Memory B cell (primary cell): ENCODE data around the gene FAM221B.

ENCODE experiments used
- ATAC-seq: fragments of 150-1000 bp; cut with Tn5 transposase; 2 replicates; pipeline ENCODE4 v1.10.0; 2021; ENCODE audit warnings: low read depth, mild to moderate bottlenecking, moderate library complexity
- DNase-seq, 2 donors: peaks; one replicate each; pipeline ENCODE4 v3.0.0; 2022; ENCODE audit warnings: low spot score in 2 of 2
- H3K27ac Mint-ChIP-seq: one replicate; pipeline ENCODE4 v1.8.0; 2022; ENCODE audit warnings: mild to moderate bottlenecking, moderate library complexity, mixed read lengths
- H3K27me3 Mint-ChIP-seq: one replicate; pipeline ENCODE4 v1.8.0; 2022; ENCODE audit warnings: mixed read lengths
- H3K36me3 Mint-ChIP-seq: one replicate; pipeline ENCODE4 v1.8.0; 2022; ENCODE audit warnings: mild to moderate bottlenecking, mixed read lengths
- H3K4me1 Mint-ChIP-seq: one replicate; pipeline ENCODE4 v1.8.0; 2022; ENCODE audit warnings: mixed read lengths
- H3K4me3 Mint-ChIP-seq: one replicate; pipeline ENCODE4 v1.8.0; 2022; ENCODE audit warnings: mild to moderate bottlenecking, moderate library complexity, mixed read lengths
- H3K9me3 Mint-ChIP-seq: one replicate; pipeline ENCODE4 v1.8.0; 2022; ENCODE audit warnings: mixed read lengths

The FAM221B gene, protein sequence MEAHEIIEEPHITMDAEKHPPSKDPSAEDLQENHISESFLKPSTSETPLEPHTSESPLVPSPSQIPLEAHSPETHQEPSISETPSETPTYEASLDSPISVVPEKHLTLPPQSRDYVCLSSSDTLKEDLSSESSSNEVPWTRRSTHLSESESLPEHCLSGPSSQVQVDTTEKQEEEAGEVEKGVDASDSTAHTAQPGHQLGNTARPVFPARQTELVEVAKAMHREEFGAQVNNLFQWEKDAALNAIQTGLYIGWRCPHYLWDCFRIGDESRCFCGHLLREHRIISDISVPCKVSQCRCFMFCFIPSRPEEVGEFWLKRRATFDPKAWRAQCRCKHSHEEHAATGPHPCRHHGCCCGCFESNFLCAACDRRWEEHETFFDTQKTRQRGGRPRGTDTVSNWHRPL

DNA sequence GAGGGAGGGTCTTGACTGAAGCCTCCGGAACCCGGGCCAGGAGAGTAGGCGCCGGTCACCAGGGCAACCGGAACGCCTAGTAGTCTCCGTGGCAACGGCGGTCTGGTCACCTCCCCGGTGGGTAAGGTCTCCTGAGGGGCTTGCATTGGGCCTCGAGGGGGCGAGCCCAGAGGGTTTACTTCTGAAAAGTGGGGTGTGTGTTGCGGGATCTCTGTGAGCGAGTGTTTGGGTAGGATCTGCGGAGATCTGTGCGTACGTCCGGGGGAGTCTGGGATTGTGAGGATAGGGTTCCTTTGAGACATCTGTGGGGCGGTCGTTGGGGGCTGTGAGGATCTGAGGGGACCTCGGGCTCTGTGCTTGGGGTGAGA, at the start of gene FAM221B:
TSS of gene FAM221B (minus strand) at position 17 of the 368 bp plus-strand sequence. CDS start 2,571 bp downstream, outside the sequence.
- no peak for ATAC-seq
- Mint-ChIP-seq H3K36me3 (no peaks in the 10 kb centered on the region), H3K9me3 (no peaks in the 10 kb centered on the region), H3K4me3 (peak within 1 kb of the TSS; percentile 93), H3K27ac (peak within 1 kb of the TSS; percentile 90), H3K27me3 (peaks cover 2% of the 10 kb centered on the region), H3K4me1 (peaks cover 43% of the 10 kb centered on the region)
- DNase-seq = no peak

DNA sequence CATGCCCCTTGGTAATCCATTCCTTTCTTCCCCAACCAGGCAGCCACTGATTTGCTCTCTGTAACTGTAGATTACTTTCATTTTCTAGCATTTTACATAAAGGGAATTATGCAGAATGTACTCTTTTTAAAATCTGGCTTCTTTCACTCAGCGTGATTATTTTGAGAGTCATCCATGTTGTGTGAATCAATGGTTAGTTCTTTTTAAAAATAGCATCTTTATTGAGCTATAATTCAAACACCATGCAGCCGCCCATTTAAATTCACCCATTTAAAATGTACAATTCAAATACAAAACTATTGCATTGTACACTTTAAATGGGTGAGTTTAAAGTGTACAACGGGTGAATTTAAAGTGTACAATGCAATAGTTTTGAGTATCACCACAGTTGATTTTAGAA, 44.0 kb upstream of the FAM221B start:
- DNase-seq (no peak), ATAC-seq (no peak)
- H3K36me3 Mint-ChIP-seq = peaks cover 3% of the 10 kb centered on the region
- H3K4me1 Mint-ChIP-seq = no peaks in the 10 kb centered on the region
- H3K4me3 Mint-ChIP-seq = no peak overlapping the region
- H3K27me3 Mint-ChIP-seq = no peaks in the 10 kb centered on the region
- H3K9me3 Mint-ChIP-seq = peaks cover 7% of the 10 kb centered on the region
- H3K27ac Mint-ChIP-seq = no peak overlapping the region

DNA sequence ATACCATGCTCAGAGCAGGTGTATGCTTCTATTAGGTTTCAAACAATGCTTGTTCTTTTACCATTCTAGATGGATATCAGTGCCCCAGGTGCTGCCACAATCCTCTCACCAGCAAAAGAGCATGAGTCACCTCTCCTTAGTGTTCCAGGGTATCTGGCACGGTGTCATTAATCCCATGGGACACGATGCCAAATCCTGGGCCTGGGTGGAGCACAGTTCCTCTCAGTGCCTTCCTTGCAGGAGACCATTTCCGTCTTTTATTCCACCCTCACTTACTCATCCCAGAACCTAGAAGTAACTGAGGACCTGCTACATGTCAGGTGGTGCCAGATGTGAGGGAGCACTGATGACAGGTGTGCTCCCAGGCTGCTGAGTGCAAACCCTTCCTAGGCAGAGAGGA, 43.0 kb upstream of the FAM221B start:
- DNase-seq (no peak), ATAC-seq (no peak)
- no peak overlapping the region for H3K4me3 Mint-ChIP-seq
- H3K9me3 Mint-ChIP-seq = peaks cover 4% of the 10 kb centered on the region
- H3K4me1 Mint-ChIP-seq = no peaks in the 10 kb centered on the region
- no peaks in the 10 kb centered on the region for H3K36me3 Mint-ChIP-seq
- H3K27ac Mint-ChIP-seq = no peak overlapping the region
- no peaks in the 10 kb centered on the region for H3K27me3 Mint-ChIP-seq

DNA sequence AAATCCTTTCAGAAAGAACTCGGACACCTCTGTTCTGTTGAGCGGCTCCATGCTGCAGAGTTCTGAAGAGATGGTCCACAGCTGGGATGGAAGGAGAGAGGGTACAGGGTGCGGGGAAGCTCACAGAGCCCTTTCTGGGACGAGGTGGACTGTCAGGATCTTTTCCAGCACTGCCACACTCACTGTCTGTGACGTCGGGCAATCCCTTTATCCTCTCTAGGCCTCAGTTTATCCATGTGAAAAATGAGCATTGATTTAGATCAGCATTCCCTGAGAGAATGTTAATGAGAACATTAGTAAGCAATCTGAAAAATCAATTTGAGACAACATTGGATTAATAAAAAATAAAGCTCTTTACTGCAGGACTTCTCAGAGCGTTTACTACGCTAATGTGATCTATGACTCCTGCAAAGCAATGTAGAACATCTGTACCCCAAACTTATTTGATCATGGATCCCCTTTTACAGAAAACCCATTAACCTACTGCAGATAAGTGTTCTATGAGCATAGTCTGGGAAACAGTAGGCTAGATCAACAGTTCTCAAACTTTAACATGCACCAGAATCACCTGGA, 41.9 kb upstream of the FAM221B start, which contains the start of gene OR13J1:
TSS of gene OR13J1 (minus strand) at position 51 of the 573 bp plus-strand sequence. CDS start at position 51, 0 bp downstream.
- no peak within 1 kb of the TSS for H3K27ac Mint-ChIP-seq
- no peaks in the 10 kb centered on the region for H3K9me3 Mint-ChIP-seq
- H3K27me3 Mint-ChIP-seq = peaks cover 2% of the 10 kb centered on the region
- H3K4me3 Mint-ChIP-seq = no peak within 1 kb of the TSS
- no peak for ATAC-seq
- no peaks in the 10 kb centered on the region for H3K4me1 Mint-ChIP-seq
- H3K36me3 Mint-ChIP-seq = no peaks in the 10 kb centered on the region
- DNase-seq = no peak

DNA sequence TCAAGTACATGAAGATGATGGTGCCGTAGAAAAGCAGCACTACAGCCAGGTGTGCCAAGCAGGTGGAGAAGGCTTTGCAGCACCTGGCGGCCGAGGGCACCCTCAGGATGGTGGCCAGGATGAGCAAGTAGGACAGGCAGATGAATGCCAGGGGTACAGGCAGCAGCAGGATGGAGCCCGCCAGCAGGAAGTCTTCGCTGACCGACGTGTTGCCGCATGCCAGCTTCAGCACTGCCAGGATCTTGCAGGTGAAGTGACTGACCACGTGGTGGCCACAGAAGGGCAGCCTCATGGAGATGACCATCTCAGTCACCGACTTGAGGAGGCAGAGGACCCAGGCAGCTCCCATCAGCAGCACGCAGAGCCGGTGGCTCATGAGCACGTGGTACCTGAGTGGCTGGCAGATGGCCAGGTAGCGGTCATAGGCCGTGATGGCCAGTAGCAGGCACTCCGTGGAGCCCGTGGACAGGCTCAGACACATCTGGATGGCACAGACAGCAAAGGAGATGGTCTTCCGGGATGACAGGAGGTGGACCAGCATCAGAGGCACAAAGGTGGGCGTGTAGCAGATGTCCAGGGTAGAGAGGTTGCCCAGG, 41.2 kb upstream of the FAM221B start:
- peaks cover 2% of the 10 kb centered on the region for H3K27me3 Mint-ChIP-seq
- H3K4me1 Mint-ChIP-seq = no peaks in the 10 kb centered on the region
- no peak overlapping the region for H3K27ac Mint-ChIP-seq
- no peak for ATAC-seq
- H3K4me3 Mint-ChIP-seq = no peak overlapping the region
- DNase-seq = no peak
- no peaks in the 10 kb centered on the region for H3K36me3 Mint-ChIP-seq
- H3K9me3 Mint-ChIP-seq = no peaks in the 10 kb centered on the region

DNA sequence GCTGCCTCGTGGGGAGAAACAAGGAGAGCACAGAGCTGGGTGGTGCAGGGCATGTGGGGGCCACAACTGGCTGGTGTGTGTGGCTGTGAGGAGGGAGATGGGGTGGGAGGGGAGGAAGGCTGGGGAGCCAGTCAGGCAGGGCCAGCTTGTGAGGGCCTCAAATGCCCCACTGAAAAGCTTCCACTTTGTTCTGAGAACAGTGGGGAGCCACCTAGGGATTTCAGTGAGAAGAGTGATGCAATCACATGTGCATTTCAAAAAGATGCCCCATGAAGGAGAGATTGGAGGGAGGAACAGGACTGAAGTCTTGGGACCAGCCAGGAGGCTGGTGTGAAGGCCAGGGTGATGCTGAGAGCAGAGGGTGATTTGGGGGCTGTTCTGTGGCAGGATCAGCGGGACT, 40.4 kb upstream of the FAM221B start:
- no peak for ATAC-seq
- DNase-seq = no peak
- no peaks in the 10 kb centered on the region for H3K36me3 Mint-ChIP-seq
- peaks cover 2% of the 10 kb centered on the region for H3K27me3 Mint-ChIP-seq
- H3K27ac Mint-ChIP-seq = no peak overlapping the region
- no peaks in the 10 kb centered on the region for H3K9me3 Mint-ChIP-seq
- H3K4me3 Mint-ChIP-seq = no peak overlapping the region
- H3K4me1 Mint-ChIP-seq = no peaks in the 10 kb centered on the region

DNA sequence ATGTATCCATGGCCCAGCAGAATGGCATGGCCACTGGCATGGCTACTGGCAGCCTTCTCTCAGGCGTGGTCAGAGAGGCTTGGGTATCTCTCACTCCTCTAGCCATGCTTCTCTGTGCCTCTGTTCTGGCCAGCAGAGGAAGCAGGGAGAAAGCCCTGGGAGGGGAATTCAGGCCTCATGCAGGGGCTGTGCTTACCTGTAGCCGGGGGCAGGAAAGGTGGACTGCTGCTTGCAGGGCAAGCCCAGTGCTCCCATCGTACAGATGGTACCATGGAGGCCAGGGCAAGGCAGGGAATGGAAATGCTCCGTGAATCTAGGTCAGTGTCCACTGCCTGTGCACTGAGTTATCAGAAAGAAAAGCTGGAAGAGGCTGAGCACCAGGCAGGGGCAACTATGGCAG, 39.0 kb upstream of the FAM221B start:
- DNase-seq (no peak), ATAC-seq (no peak)
- Mint-ChIP-seq H3K4me1 (no peaks in the 10 kb centered on the region), H3K27me3 (peaks cover 7% of the 10 kb centered on the region), H3K27ac (no peak overlapping the region), H3K4me3 (no peak overlapping the region), H3K36me3 (no peaks in the 10 kb centered on the region), H3K9me3 (no peaks in the 10 kb centered on the region)

DNA sequence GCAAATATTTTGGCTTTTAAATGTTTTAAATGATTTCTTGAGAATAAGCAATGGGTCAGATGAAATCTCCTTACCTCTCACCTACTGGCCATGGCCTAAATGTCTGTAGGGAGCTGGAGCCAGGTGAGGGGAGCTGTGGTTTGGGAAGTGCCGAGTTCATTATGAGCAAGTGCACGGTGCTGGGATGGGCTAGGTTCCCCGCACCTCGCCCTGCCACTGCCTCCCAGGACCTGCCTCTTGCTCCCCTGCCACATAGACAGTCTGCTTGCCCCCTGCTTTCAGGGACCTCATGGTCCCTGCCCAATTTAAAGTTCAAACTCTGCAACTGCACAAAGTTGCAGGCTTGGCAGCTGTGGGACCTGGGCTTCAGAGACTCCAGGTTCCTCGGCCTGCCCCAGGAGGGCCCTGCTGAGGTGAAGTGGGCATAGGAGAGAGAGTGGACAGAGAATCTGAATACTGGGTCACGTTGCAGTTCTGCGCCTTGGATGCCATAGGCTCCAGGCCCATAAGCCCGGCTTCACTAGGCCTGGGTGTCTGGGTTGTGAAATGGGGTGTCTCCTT, 36.2 kb upstream of the FAM221B start:
- no peak for ATAC-seq
- peaks cover 17% of the 10 kb centered on the region for H3K27me3 Mint-ChIP-seq
- peaks cover 4% of the 10 kb centered on the region for H3K4me1 Mint-ChIP-seq

DNA sequence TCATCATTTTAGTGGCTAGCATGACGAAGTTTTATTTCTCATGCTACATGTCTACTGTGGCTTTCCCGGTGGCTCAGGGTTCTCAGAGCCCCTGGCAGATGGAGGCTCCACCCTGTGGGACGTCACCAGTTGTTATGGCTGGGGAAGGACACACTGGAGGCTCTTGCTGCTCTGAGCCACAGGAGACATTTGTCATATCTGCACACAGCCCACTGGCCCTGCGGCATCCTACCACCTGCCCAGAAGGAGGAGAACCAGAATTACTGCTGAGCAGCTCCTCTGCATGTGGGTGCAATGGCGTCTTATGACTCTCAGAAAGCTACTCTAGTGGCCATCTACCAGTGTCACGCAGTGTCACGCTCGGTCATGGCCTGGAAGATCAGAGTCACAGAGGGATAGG, 35.1 kb upstream of the FAM221B start:
- Mint-ChIP-seq H3K9me3 (no peaks in the 10 kb centered on the region), H3K36me3 (no peaks in the 10 kb centered on the region), H3K27ac (no peak overlapping the region), H3K27me3 (peaks cover 17% of the 10 kb centered on the region), H3K4me3 (no peak overlapping the region), H3K4me1 (peaks cover 4% of the 10 kb centered on the region)
- DNase-seq (no peak), ATAC-seq (no peak)

More for the DNA sequence above, 36.2 kb upstream of the FAM221B start:
- Mint-ChIP-seq H3K36me3 (no peaks in the 10 kb centered on the region), H3K9me3 (no peaks in the 10 kb centered on the region), H3K4me3 (no peak overlapping the region), H3K27ac (no peak overlapping the region)
- DNase-seq = no peak

DNA sequence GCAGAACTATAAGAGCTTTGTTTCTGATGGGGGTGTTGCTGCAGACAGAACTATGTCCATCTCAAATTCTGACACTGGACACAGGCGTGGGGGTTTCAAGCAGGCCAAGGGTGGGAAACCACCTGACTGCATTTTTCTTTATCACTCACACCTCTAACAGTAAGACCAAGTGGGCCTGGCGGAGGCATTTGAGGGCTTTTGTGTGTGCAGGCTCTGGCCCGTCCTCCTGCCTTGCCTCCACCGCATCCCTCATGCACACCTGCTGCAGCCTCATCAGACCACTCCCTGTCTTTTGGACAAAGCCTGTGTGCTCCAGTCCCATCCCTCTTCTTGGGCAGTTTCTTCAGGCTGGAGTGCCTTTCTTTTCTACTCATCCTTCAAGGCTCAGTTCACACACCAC, 33.8 kb upstream of the FAM221B start:
- no peak for DNase-seq
- H3K27ac Mint-ChIP-seq = no peak overlapping the region
- ATAC-seq = no peak
- H3K4me1 Mint-ChIP-seq = peaks cover 4% of the 10 kb centered on the region
- no peaks in the 10 kb centered on the region for H3K9me3 Mint-ChIP-seq
- no peaks in the 10 kb centered on the region for H3K36me3 Mint-ChIP-seq
- H3K4me3 Mint-ChIP-seq = no peak overlapping the region
- H3K27me3 Mint-ChIP-seq = peaks cover 17% of the 10 kb centered on the region

DNA sequence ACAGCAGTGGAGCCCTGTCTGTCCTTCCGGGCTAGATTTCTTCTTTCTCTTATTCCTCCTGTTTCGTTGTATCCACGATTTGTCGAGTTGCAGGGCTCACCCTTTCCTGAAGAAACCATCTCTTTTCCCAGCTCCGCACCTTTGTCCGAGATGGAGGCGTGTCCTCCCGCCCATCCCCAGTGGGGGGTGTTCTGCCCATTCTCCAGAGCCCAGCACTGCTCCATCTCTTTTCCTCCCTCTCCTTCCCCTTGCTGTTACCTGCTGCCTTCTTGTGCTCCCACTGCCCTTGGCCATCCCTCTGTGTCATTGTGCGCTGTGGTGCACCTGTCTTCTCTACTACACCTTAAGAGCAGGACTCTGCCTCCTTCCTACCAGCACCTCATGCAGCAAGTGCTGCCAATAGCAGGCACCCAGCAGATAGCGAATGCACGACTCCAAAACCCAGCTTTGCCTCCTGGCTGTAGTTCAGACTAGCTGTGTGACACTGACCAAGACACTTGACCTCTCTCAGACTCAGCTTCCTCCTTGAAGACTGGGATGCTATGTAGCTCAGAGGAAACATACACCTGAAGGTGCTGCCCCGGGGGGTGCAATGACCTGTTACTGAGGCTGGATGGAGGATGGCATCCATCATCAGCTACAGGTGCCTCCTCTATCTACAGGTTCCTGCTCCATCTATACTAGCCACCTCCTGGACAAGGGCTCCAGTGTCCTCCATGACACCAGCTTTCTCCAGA, 32.8 kb upstream of the FAM221B start:
- H3K27me3 Mint-ChIP-seq = peaks cover 17% of the 10 kb centered on the region
- no peaks in the 10 kb centered on the region for H3K36me3 Mint-ChIP-seq

DNA sequence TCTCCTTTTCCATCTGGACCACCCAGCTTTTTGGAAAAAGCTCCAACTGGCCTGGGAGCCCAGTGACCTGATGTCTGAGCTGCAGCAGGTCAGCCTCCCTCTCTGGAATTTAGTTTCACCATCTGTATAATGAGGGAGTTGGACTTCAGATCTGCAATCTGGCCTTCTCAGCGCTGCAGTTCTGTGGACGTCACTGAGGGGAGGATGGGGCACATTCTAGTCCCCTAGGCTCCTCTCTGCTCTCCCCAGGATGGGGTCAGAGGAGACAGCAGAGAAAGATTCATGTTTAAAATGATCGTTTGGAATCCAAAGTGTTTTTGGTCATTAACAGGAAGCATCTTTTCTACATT, 31.4 kb upstream of the FAM221B start:
- peaks cover 4% of the 10 kb centered on the region for H3K4me1 Mint-ChIP-seq
- H3K27me3 Mint-ChIP-seq = peaks cover 15% of the 10 kb centered on the region
- H3K27ac Mint-ChIP-seq = no peak overlapping the region
- DNase-seq (no peak), ATAC-seq (no peak)
- no peak overlapping the region for H3K4me3 Mint-ChIP-seq
- H3K36me3 Mint-ChIP-seq = no peaks in the 10 kb centered on the region
- no peaks in the 10 kb centered on the region for H3K9me3 Mint-ChIP-seq

More for the DNA sequence above, 32.8 kb upstream of the FAM221B start:
- DNase-seq (peak in 1 of 2 donors; percentile 7), ATAC-seq (no peak)
- Mint-ChIP-seq H3K4me1 (peaks cover 4% of the 10 kb centered on the region), H3K9me3 (no peaks in the 10 kb centered on the region), H3K4me3 (no peak overlapping the region), H3K27ac (no peak overlapping the region)

DNA sequence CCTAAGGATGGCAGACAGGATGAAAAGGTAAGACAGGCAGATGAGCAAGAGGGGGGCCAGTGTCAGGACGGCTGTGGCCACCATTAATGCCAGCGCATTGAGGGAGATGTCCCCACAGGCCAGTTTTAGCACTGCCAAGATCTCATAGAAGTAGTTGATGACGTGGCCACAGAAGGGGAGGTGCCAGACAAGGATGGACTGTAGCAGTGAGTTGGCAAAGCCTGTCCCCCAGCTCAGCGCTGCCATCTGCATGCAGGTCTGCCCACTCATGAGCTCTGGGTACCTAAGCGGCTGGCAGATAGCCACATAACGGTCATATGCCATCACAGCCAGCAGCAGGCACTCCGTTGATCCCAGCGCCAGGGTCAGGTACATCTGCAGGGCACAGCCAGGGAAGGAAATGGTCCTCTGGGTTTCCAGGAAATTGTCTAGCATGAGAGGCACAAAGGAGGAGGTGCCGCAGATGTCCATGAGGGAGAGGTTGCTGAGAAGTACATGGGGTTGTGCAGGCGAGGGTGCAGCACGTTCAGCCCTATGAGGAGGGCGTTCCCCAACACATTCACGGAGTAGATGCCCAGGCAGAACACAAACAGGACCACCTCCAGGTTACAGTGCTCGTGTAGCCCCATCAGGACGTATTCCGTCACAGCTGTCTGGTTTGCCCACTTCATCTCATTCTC, 30.9 kb upstream of the FAM221B start:
- Mint-ChIP-seq H3K27ac (no peak overlapping the region), H3K4me3 (no peak overlapping the region), H3K9me3 (no peaks in the 10 kb centered on the region), H3K27me3 (peaks cover 15% of the 10 kb centered on the region), H3K4me1 (peaks cover 4% of the 10 kb centered on the region), H3K36me3 (no peaks in the 10 kb centered on the region)
- peak in 1 of 2 donors; percentile 10 for DNase-seq
- peak; percentile 63 for ATAC-seq
